Glomerular visceral epithelial cell (primary cell): Measurements from ENCODE around the gene LOX.

Experiments
- DNase-seq: peaks from one replicate; pipeline ENCODE4 v3.0.0-alpha.2; 2016; ENCODE audit errors: extremely low spot score

LOX gene

GRCh38 chr5:122078116-122079110 is at the start of gene LOX:
LOX (minus strand) TSS chr5:122078259; CDS start chr5:122077985, 274 bp downstream.
- DNase-seq: peak; percentile 71

GRCh38 chr5:122126756-122127321 is 48.8 kb upstream of the LOX start:
- no peak for DNase-seq

GRCh38 chr5:122126177-122126755 is 48.2 kb upstream of the LOX start:
- DNase-seq: peak; percentile 74

GRCh38 chr5:122124766-122125165 is 46.7 kb upstream of the LOX start:
- DNase-seq: no peak

GRCh38 chr5:122121479-122122465 is 43.7 kb upstream of the LOX start:
- DNase-seq: peak; percentile 66

- DNase-seq: no peak
Observed at GRCh38 chr5:122120957-122121356, 42.9 kb upstream of the LOX start.

GRCh38 chr5:122120493-122120892 is 42.4 kb upstream of the LOX start:
- no peak for DNase-seq

- DNase-seq: no peak
Observed at GRCh38 chr5:122119205-122119604, 41.1 kb upstream of the LOX start.

- DNase-seq: no peak
Observed at GRCh38 chr5:122118356-122118948, 40.4 kb upstream of the LOX start.

GRCh38 chr5:122114501-122114900 is 36.4 kb upstream of the LOX start:
- DNase-seq: no peak

GRCh38 chr5:122112733-122113558 is 34.9 kb upstream of the LOX start:
- no peak for DNase-seq

- no peak for DNase-seq
Observed at GRCh38 chr5:122112063-122112462, 34.0 kb upstream of the LOX start.

GRCh38 chr5:122111460-122111859 is 33.4 kb upstream of the LOX start:
- DNase-seq: no peak

- no peak for DNase-seq
Observed at GRCh38 chr5:122110987-122111386, 32.9 kb upstream of the LOX start.

GRCh38 chr5:122107016-122107415 is 29.0 kb upstream of the LOX start:
- no peak for DNase-seq

GRCh38 chr5:122105909-122106308 is 27.9 kb upstream of the LOX start:
- no peak for DNase-seq

GRCh38 chr5:122102825-122103224 is 24.8 kb upstream of the LOX start:
- DNase-seq: peak; percentile 23

- peak; percentile 49 for DNase-seq
Observed at GRCh38 chr5:122101636-122102285, 23.7 kb upstream of the LOX start.

- DNase-seq: peak; percentile 56
Observed at GRCh38 chr5:122099060-122099790, 21.2 kb upstream of the LOX start.
